ENCODE measurements around the gene CCZ1B. TPM values are rescaled to one million over a fixed set of nuclear protein-coding genes. Genes with fewer than 3 reads are reported as not detected.
"Not testable (repeated sequence)": the region's sequence is repeated elsewhere in the genome, so short reads cannot be mapped to it uniquely, and the experiment has no call there.

The CCZ1B gene
- total and polyA plus RNA-seq, 8 donors = 17.0 to 162 (median 56.2) TPM

- H3K4me1 ChIP-seq; H3K27me3 ChIP-seq; intact Hi-C loops (cut with DNase I; ENCODE audit: low total_unique reads); H3K27ac ChIP-seq; H3K4me3 ChIP-seq; H3K9me3 ChIP-seq; DNase-seq: not testable (repeated sequence)
- peaks cover 0 to 72% (median 64%) of the 10 kb centered on the region in 4 donors for H3K36me3 ChIP-seq
- WGBS, 5 donors = 94 to 98% (median 96%) methylated on average over 5 to 7 of the region's 7 CpGs
These were observed 10.6 kb downstream of the CCZ1B start for GRCh38 chr7:6815470-6815869.

DNA sequence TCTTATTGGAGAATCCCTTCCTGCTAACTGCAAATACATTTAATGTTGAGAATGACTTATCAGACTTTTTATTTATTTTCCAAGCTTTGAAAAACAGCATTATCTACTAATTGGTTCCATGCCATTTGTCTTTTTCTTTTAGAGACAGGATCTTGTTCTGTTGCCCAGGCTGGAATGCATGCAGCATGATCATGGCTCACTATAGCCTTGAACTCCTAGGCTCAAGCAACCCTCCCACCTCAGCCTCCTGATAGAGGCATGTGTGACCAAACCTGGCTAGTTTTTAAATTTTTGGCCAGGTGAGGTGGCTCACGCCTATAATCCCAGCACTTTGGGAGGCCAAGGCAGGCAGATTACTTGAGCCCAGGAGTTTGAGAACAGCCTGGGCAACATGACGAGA is 13.1 kb downstream of the CCZ1B start:
- intact Hi-C loops (cut with DNase I; ENCODE audit: low total_unique reads); H3K27me3 ChIP-seq; H3K9me3 ChIP-seq; H3K27ac ChIP-seq; DNase-seq; H3K4me1 ChIP-seq; H3K4me3 ChIP-seq: not testable (repeated sequence)
- peaks cover 0 to 68% (median 55%) of the 10 kb centered on the region in 4 donors for H3K36me3 ChIP-seq
- WGBS, 5 donors = 67 to 95% (median 86%) methylated on average over 2 of the region's 2 CpGs

DNA sequence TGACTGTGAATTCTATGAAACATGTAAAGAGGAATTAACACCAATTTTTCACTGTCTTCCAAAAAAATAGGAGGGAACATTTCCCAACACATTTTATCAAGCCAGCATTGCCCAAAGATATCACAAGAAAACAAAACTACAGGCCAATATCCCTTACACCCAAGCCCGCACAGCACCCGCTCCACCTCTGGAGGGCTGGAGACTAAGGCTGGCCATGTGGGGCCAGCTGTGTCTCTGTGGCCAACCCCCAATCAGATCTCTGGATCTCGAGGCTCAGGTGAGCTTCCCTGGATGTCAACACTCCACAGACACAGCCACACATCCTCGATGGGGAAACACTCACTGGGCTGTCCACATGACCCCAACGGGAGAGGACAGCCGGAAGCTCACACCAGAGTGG is 18.1 kb downstream of the CCZ1B start:
- intact Hi-C loops (cut with DNase I; ENCODE audit: low total_unique reads); H3K9me3 ChIP-seq; H3K4me3 ChIP-seq; H3K27me3 ChIP-seq; DNase-seq; H3K27ac ChIP-seq; H3K4me1 ChIP-seq: not testable (repeated sequence)
- 82 to 88% (median 85%) methylated on average over 3 to 5 of the region's 6 CpGs; no CpG with 5 or more reads in 1 of the 5 donors for WGBS, 5 donors
- H3K36me3 ChIP-seq = peaks cover 0 to 31% (median 26%) of the 10 kb centered on the region in 4 donors

- DNase-seq; H3K9me3 ChIP-seq; H3K27me3 ChIP-seq; intact Hi-C loops (cut with DNase I; ENCODE audit: low total_unique reads); H3K27ac ChIP-seq; H3K4me3 ChIP-seq; H3K4me1 ChIP-seq: not testable (repeated sequence)
- peaks cover 0 to 28% (median 23%) of the 10 kb centered on the region in 4 donors for H3K36me3 ChIP-seq
- WGBS, 5 donors = 33 to 100% (median 88%) methylated on average over 1 to 4 of the region's 4 CpGs
These were observed 18.6 kb downstream of the CCZ1B start for GRCh38 chr7:6807393-6807918.

GRCh38 chr7:6800331-6800730 is 25.7 kb downstream of the CCZ1B start:
- H3K27me3 ChIP-seq; H3K4me1 ChIP-seq; H3K4me3 ChIP-seq; DNase-seq; intact Hi-C loops (cut with DNase I; ENCODE audit: low total_unique reads); H3K9me3 ChIP-seq; H3K27ac ChIP-seq: not testable (repeated sequence)
- WGBS, 5 donors = 94 to 100% (median 100%) methylated on average over 1 to 2 of the region's 2 CpGs; no CpG with 5 or more reads in 1 of the 5 donors
- peaks cover 0 to 12% (median 6%) of the 10 kb centered on the region in 4 donors for H3K36me3 ChIP-seq

DNA sequence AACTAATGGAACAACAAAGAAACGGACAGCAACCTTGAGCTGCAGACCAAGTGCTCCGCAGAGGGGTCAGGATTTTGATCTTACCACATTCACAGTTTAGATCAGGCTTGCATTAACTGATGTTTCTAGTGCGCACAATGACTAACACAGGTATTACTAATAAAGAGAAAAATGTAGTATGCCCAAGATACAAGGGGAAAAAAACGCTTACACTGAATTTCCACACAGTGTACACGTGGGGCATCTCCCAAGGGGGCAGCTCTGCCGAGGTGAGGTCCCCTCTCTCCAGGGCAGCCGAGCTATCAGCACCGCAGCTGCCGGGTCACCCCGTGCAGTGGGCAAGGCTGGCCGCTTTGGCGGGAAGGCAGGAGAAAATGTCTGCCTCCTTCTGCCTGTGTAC is 26.2 kb downstream of the CCZ1B start:
- WGBS, 5 donors = 20% methylated on average over 1 of the region's 12 CpGs; no CpG with 5 or more reads in 4 of the 5 donors

GRCh38 chr7:6798047-6798446 is 28.0 kb downstream of the CCZ1B start:
- H3K4me1 ChIP-seq; H3K27me3 ChIP-seq; H3K9me3 ChIP-seq; H3K27ac ChIP-seq; DNase-seq; intact Hi-C loops (cut with DNase I; ENCODE audit: low total_unique reads); H3K4me3 ChIP-seq: not testable (repeated sequence)
- WGBS, 5 donors = 100% methylated on average over 1 of the region's 8 CpGs; no CpG with 5 or more reads in 3 of the 5 donors
- H3K36me3 ChIP-seq = peaks cover 0 to 16% (median 5%) of the 10 kb centered on the region in 4 donors

More for the DNA sequence above, 26.2 kb downstream of the CCZ1B start:
- H3K4me1 ChIP-seq; DNase-seq; H3K27ac ChIP-seq; H3K9me3 ChIP-seq; intact Hi-C loops (cut with DNase I; ENCODE audit: low total_unique reads); H3K27me3 ChIP-seq; H3K4me3 ChIP-seq: not testable (repeated sequence)
- peaks cover 0 to 12% (median 6%) of the 10 kb centered on the region in 4 donors for H3K36me3 ChIP-seq

GRCh38 chr7:6797218-6797617 is 28.9 kb downstream of the CCZ1B start:
- H3K4me1 ChIP-seq; H3K27ac ChIP-seq; H3K4me3 ChIP-seq; H3K9me3 ChIP-seq; intact Hi-C loops (cut with DNase I; ENCODE audit: low total_unique reads); H3K27me3 ChIP-seq: not testable (repeated sequence)
- WGBS, 5 donors = 63 to 81% (median 70%) methylated on average over 5 of the region's 5 CpGs
- DNase-seq = peak in 1 of 2 donors; percentile 5
- peaks cover 0 to 16% (median 5%) of the 10 kb centered on the region in 4 donors for H3K36me3 ChIP-seq

GRCh38 chr7:6794276-6794675 is 31.8 kb downstream of the CCZ1B start:
- H3K9me3 ChIP-seq; H3K4me3 ChIP-seq; H3K4me1 ChIP-seq; H3K27ac ChIP-seq; H3K27me3 ChIP-seq; intact Hi-C loops (cut with DNase I; ENCODE audit: low total_unique reads); DNase-seq: not testable (repeated sequence)
- peaks cover 0 to 16% (median 5%) of the 10 kb centered on the region in 4 donors for H3K36me3 ChIP-seq
- WGBS, 5 donors = 73 to 96% (median 95%) methylated on average over 2 to 3 of the region's 11 CpGs

GRCh38 chr7:6792113-6792872 is 33.8 kb downstream of the CCZ1B start:
- H3K27ac ChIP-seq; H3K9me3 ChIP-seq; H3K4me1 ChIP-seq; intact Hi-C loops (cut with DNase I; ENCODE audit: low total_unique reads); H3K4me3 ChIP-seq; H3K27me3 ChIP-seq: not testable (repeated sequence)
- DNase-seq = peak in 1 of 2 donors; percentile 7
- 74 to 85% (median 81%) methylated on average over 8 to 9 of the region's 15 CpGs; no CpG with 5 or more reads in 1 of the 5 donors for WGBS, 5 donors
- peaks cover 0 to 15% (median 4%) of the 10 kb centered on the region in 4 donors for H3K36me3 ChIP-seq

- H3K9me3 ChIP-seq; H3K27me3 ChIP-seq; H3K27ac ChIP-seq; H3K4me3 ChIP-seq; DNase-seq; H3K4me1 ChIP-seq; H3K36me3 ChIP-seq; intact Hi-C loops (cut with DNase I; ENCODE audit: low total_unique reads): not testable (repeated sequence)
- WGBS, 5 donors = no CpG with 5 or more reads among the region's 13 CpGs
These were observed 36.7 kb downstream of the CCZ1B start for GRCh38 chr7:6789353-6789752.

DNA sequence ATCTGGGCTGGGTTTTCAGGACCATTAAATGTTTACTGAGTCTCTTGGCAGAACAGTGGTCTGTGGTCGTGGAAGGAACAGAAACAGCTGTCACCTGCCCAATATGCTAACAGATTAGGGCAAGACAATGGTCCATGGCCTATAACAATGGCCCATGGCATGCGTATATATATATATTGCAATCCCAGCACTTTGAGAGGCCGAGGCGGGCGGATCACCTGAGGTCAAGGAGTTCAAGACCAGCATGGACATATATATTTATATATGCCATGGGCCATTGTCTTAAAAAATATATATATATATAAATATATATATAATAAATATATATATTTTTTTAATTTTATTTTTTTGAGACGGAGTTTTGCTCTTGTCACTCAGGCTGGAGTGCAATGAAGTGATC is 44.5 kb downstream of the CCZ1B start:
- H3K27ac ChIP-seq; H3K4me3 ChIP-seq; H3K36me3 ChIP-seq; DNase-seq; intact Hi-C loops (cut with DNase I; ENCODE audit: low total_unique reads); H3K27me3 ChIP-seq; H3K9me3 ChIP-seq; H3K4me1 ChIP-seq: not testable (repeated sequence)
- 78 to 84% (median 81%) methylated on average over 6 of the region's 6 CpGs; no CpG with 5 or more reads in 1 of the 5 donors for WGBS, 5 donors
